CD4-positive, alpha-beta T cell (primary cell): ENCODE data around the gene ADGRA1. TPM values are rescaled to one million over a fixed set of nuclear protein-coding genes. Genes with fewer than 3 reads are reported as not detected.

Source experiments
- ATAC-seq: fragments of 200-7000 bp; cut with Tn5 transposase; one replicate; pipeline ENCODE4 v1.10.0; 2022; ENCODE audit warnings: mild to moderate bottlenecking; ENCODE audit not compliant: poor library complexity
- CTCF ChIA-PET: fragments of 350-600 bp; sonication (Branson Sonifier 250); formaldehyde crosslinking; loops from one replicate; lab custom pipeline; 2021; ENCODE audit warnings: antibody characterized with exemption, inconsistent platforms; lab: Charles Lee
- POLR2A ChIA-PET: fragments of 350-600 bp; sonication (Branson Sonifier 250); formaldehyde crosslinking; loops from one replicate; lab custom pipeline; 2021; ENCODE audit warnings: antibody characterized with exemption, inconsistent platforms; lab: Charles Lee
- DNase-seq, 14 experiments: peaks; one replicate each; pipeline ENCODE4 v3.0.0-alpha.2; 2013 to 2020; ENCODE audit warnings: mixed read lengths in 2 of 14
- H3K27ac ChIP-seq, 2 donors: one replicate each; pipeline versions ENCODE4 v1.5.1 to v1.7.0; 2013; ENCODE audit warnings: low read length in 2 of 2, low read depth in 1 of 2, mild to moderate bottlenecking in 1 of 2
- H3K27me3 ChIP-seq, 2 experiments: 1 replicate in 1 of 2; 2 replicates in 1 of 2; pipeline versions ENCODE4 v1.6.1 to v1.7.0; 2013; ENCODE audit warnings: low read length in 2 of 2, control low read depth in 1 of 2, mild to moderate bottlenecking in 1 of 2, moderate library complexity in 1 of 2; ENCODE audit not compliant: insufficient read depth in 2 of 2, control insufficient read depth in 1 of 2
- H3K36me3 ChIP-seq: one replicate; pipeline ENCODE4 v1.6.1; 2013; ENCODE audit warnings: low read length, control low read depth; ENCODE audit not compliant: insufficient read depth
- H3K4me1 ChIP-seq: one replicate; pipeline ENCODE4 v1.6.1; 2013; ENCODE audit warnings: low read length, control low read depth; ENCODE audit not compliant: insufficient read depth
- H3K4me3 ChIP-seq: one replicate; pipeline ENCODE4 v1.5.1; 2013; ENCODE audit warnings: mild to moderate bottlenecking, low read length, moderate library complexity
- H3K9me3 ChIP-seq, 2 experiments: 1 replicate in 1 of 2; 2 replicates in 1 of 2; pipeline versions ENCODE4 v1.6.1 to v1.7.0; 2013; ENCODE audit warnings: low read length in 2 of 2, mild to moderate bottlenecking in 2 of 2, control low read depth in 1 of 2, moderate library complexity in 1 of 2; ENCODE audit not compliant: control insufficient read depth in 1 of 2, insufficient read depth in 1 of 2
- H3K27ac Mint-ChIP-seq: one replicate; pipeline ENCODE4 v1.8.0; 2020; ENCODE audit warnings: mixed read lengths
- H3K27me3 Mint-ChIP-seq: one replicate; pipeline ENCODE4 v1.8.0; 2021; ENCODE audit warnings: mixed read lengths
- H3K36me3 Mint-ChIP-seq: one replicate; pipeline ENCODE4 v1.8.0; 2021; ENCODE audit warnings: low read depth, mixed read lengths
- H3K4me1 Mint-ChIP-seq: one replicate; pipeline ENCODE4 v1.8.0; 2021; ENCODE audit warnings: low read depth, mixed read lengths
- H3K4me3 Mint-ChIP-seq: one replicate; pipeline ENCODE4 v1.8.0; 2020; ENCODE audit warnings: mild to moderate bottlenecking, mixed read lengths
- H3K9me3 Mint-ChIP-seq: one replicate; pipeline ENCODE4 v1.8.0; 2020; ENCODE audit warnings: mixed read lengths
- intact Hi-C, 2 experiments: fragments of 100-400 bp; cut with DNase I in 1 of 2; cut with micrococcal nuclease in 1 of 2; formaldehyde crosslinking; loops; one replicate each; pipeline versions ENCODE4 v1.15.1 to v1.9.0; 2023 to 2025; cut with DNase I, micrococcal nuclease
- total RNA-seq, 174 experiments: library from RNA in 2 of 174; stranded (reverse) in 2 of 174; gene quantifications; one replicate each; pipeline ENCODE4 v1.2.3 and lab custom pipeline; 2021 to 2026
- TF ChIP-seq, protein P1 (sequence below): fragments of 200-600 bp; IDR thresholded peaks from one replicate; pipeline ENCODE4 v1.8.0; 2022; ENCODE audit warnings: antibody characterized with exemption, mild to moderate bottlenecking

Gene ADGRA1
- total RNA-seq, 2 experiments from 2014 or later, result not detected

DNA sequence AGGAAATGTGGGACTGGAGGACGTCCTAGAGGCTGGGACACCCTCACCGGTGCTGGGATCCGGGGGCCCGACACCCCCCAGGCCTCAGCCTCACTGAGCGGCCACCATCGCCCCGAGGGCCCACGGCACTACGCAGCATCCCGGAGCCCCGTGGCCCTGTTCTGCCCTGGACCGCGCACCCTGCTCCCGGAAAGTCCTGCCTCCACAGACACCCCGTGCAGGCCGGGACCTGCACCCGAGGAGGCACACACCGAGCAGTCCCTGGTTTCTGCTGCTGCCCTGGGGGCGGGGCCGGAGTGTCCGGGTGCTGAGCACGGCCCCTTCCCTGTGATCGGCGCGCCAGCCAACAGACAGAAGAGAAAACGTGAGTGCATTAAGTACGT lies 54.2 kb downstream of the ADGRA1 start:
- peaks cover 0 to 3% of the 10 kb centered on the region in 2 experiments for H3K9me3 ChIP-seq
- H3K36me3 ChIP-seq, result no peaks in the 10 kb centered on the region
- H3K27me3 ChIP-seq, result peaks cover 8 to 9% of the 10 kb centered on the region in 2 experiments
- intact Hi-C loops, result loop anchor here (5.0 kb wide), 3 partner anchors 120 to 175 kb away; partner anchors contain the start of gene ADAM8 (in 1 of the 2)
- peaks cover 5% of the 10 kb centered on the region for H3K4me1 ChIP-seq
- no peak overlapping the region for H3K27ac Mint-ChIP-seq
- H3K9me3 Mint-ChIP-seq, result no peaks in the 10 kb centered on the region
- H3K36me3 Mint-ChIP-seq, result no peaks in the 10 kb centered on the region
- H3K4me3 Mint-ChIP-seq, result no peak overlapping the region
- ChIA-PET POLR2A (no interaction called here), CTCF (no interaction called here)
- H3K27me3 Mint-ChIP-seq, result peaks cover 36% of the 10 kb centered on the region
- ATAC-seq (no peak), DNase-seq (peak in 2 of 14 experiments; percentile 7 to 30)
- TF ChIP-seq, protein P1, sequence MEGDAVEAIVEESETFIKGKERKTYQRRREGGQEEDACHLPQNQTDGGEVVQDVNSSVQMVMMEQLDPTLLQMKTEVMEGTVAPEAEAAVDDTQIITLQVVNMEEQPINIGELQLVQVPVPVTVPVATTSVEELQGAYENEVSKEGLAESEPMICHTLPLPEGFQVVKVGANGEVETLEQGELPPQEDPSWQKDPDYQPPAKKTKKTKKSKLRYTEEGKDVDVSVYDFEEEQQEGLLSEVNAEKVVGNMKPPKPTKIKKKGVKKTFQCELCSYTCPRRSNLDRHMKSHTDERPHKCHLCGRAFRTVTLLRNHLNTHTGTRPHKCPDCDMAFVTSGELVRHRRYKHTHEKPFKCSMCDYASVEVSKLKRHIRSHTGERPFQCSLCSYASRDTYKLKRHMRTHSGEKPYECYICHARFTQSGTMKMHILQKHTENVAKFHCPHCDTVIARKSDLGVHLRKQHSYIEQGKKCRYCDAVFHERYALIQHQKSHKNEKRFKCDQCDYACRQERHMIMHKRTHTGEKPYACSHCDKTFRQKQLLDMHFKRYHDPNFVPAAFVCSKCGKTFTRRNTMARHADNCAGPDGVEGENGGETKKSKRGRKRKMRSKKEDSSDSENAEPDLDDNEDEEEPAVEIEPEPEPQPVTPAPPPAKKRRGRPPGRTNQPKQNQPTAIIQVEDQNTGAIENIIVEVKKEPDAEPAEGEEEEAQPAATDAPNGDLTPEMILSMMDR, result no peak
- peaks cover 6% of the 10 kb centered on the region for H3K4me1 Mint-ChIP-seq
- H3K27ac ChIP-seq, result no peak overlapping the region
- no peak overlapping the region for H3K4me3 ChIP-seq

DNA sequence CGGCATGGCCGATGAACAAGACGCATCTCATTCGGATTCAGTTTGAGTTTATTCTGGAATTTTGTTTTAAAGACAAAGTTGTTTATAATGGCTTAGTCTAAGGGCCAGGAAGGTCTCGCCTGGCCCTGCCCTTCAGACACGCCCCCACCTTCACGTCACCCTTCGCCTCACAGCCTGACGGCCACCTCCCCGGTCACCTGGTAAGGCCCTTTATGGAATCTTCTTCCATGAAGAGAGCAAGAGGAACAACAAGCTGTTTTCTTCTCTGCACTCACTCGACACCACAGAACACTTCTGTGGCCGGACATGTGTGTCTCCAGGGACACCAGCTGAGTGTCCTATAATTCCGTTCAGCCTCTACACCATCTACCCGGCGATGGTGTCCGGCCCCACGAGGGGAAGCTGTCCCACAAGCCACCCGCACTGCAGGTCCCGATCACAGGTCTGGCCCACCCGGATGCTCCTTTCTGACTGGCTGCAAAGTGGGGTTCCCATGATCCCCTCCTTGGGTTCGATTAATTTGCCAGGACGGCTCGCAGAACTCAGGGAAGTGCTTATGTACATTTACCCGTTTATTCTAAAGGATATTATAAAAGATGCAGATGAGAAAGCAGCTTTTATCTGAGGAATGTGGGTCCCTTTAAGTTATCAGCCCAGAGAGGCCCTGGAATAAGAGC lies 54.9 kb downstream of the ADGRA1 start:
- H3K4me1 Mint-ChIP-seq, result peaks cover 6% of the 10 kb centered on the region
- TF ChIP-seq, protein P1, result no peak
- H3K4me3 Mint-ChIP-seq, result no peak overlapping the region
- H3K27me3 ChIP-seq, result peaks cover 10 to 12% of the 10 kb centered on the region in 2 experiments
- no peak overlapping the region for H3K4me3 ChIP-seq
- H3K36me3 Mint-ChIP-seq, result no peaks in the 10 kb centered on the region
- peaks cover 0 to 3% of the 10 kb centered on the region in 2 experiments for H3K9me3 ChIP-seq
- no peak for ATAC-seq
- intact Hi-C loops, result loop anchor here (5.0 kb wide), 3 partner anchors 120 to 175 kb away; partner anchors contain the start of gene ADAM8 (in 1 of the 2)
- peaks cover 43% of the 10 kb centered on the region for H3K27me3 Mint-ChIP-seq
- no peaks in the 10 kb centered on the region for H3K36me3 ChIP-seq
- H3K27ac Mint-ChIP-seq, result no peak overlapping the region
- POLR2A ChIA-PET, result no interaction called here
- H3K4me1 ChIP-seq, result peaks cover 5% of the 10 kb centered on the region
- H3K27ac ChIP-seq, result no peak overlapping the region
- H3K9me3 Mint-ChIP-seq, result peaks cover 4% of the 10 kb centered on the region
- CTCF ChIA-PET, result interaction anchor here (1.0 to 1.6 kb wide), 2 partner anchors 133 to 165 kb away, joined by 3 to 5 read pairs; no protein-coding TSS in a partner anchor
- DNase-seq, result peak in 3 of 14 experiments; percentile 2 to 30 (median 4)

DNA sequence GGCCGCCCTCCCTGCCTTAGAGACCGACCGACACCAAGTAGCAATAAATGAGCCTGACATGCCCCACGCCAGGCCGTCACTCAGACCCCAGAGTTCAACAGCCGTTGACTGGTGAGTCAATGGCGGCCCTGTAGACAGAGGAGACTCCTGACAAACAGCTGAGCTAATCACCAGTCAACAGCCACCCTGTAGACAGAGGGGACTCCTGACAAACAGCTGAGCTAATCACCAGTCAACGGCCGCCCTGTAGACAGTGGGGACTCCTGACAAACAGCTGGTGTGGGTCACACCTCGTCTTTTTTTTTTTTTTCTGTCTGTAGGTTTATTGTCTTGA lies 55.4 kb downstream of the ADGRA1 start:
- Mint-ChIP-seq H3K9me3 (peaks cover 5% of the 10 kb centered on the region), H3K4me1 (peaks cover 6% of the 10 kb centered on the region), H3K27me3 (peaks cover 48% of the 10 kb centered on the region), H3K36me3 (no peaks in the 10 kb centered on the region), H3K27ac (no peak overlapping the region), H3K4me3 (no peak overlapping the region)
- Histone ChIP-seq H3K4me3 (no peak overlapping the region), H3K27me3 (peaks cover 10 to 12% of the 10 kb centered on the region in 2 experiments), H3K36me3 (no peaks in the 10 kb centered on the region), H3K4me1 (peaks cover 5% of the 10 kb centered on the region), H3K27ac (no peak overlapping the region), H3K9me3 (peaks cover 3% of the 10 kb centered on the region in 2 experiments)
- ChIA-PET CTCF (interaction anchor here (0.6 to 1.6 kb wide), 3 partner anchors 132 to 1235 kb away, joined by 3 to 5 read pairs (median 3); no protein-coding TSS in a partner anchor), POLR2A (no interaction called here)
- TF ChIP-seq, protein P1, result no peak
- DNase-seq (peak in 2 of 14 experiments; percentile 2 to 5), ATAC-seq (no peak)
- intact Hi-C loops, result loop anchor here (5.0 kb wide), 3 partner anchors 119 to 174 kb away; partner anchors contain the start of gene ADAM8 (in 1 of the 2)
